8988T (cell line): Measurements from ENCODE around the gene RPP25L.

Experiments
- DNase-seq: peaks from one replicate; pipeline ENCODE4 v3.0.0; 2011

RPP25L gene

GRCh38 chr9:34610434-34611206, 1.3 kb downstream of the RPP25L start:
- DNase-seq, result no peak

- no peak for DNase-seq
Observed at GRCh38 chr9:34607331-34607730, 4.6 kb downstream of the RPP25L start.

GRCh38 chr9:34606905-34607304, 5.0 kb downstream of the RPP25L start:
- DNase-seq, result no peak

- DNase-seq, result no peak
Observed at GRCh38 chr9:34606190-34606589, 5.7 kb downstream of the RPP25L start.

- peak; percentile 84 for DNase-seq
Observed at GRCh38 chr9:34603610-34604231, 8.2 kb downstream of the RPP25L start.

- DNase-seq, result no peak
Observed at GRCh38 chr9:34601937-34602573, 9.8 kb downstream of the RPP25L start.

- DNase-seq, result no peak
Observed at GRCh38 chr9:34600908-34601307, 11.0 kb downstream of the RPP25L start.

- no peak for DNase-seq
Observed at GRCh38 chr9:34599546-34599945, 12.4 kb downstream of the RPP25L start.

- no peak for DNase-seq
Observed at GRCh38 chr9:34594177-34594576, 17.7 kb downstream of the RPP25L start.

GRCh38 chr9:34592895-34593601, 18.8 kb downstream of the RPP25L start:
- no peak for DNase-seq

- DNase-seq, result no peak
Observed at GRCh38 chr9:34591917-34592866, 19.7 kb downstream of the RPP25L start.

- DNase-seq, result peak; percentile 100
Observed at GRCh38 chr9:34591248-34591916, 20.5 kb downstream of the RPP25L start.

GRCh38 chr9:34590381-34591247, 21.3 kb downstream of the RPP25L start:
- no peak for DNase-seq

- DNase-seq, result peak; percentile 81
Observed at GRCh38 chr9:34589636-34590380, 22.1 kb downstream of the RPP25L start, which contains the start of gene CNTFR. TSS of gene CNTFR (minus strand) at chr9:34589724. CDS start at chr9:34568981, 20,743 bp downstream.

GRCh38 chr9:34588671-34589635, 22.9 kb downstream of the RPP25L start:
- DNase-seq, result no peak

- no peak for DNase-seq
Observed at GRCh38 chr9:34587271-34587670, 24.6 kb downstream of the RPP25L start.

- DNase-seq, result no peak
Observed at GRCh38 chr9:34585946-34586669, 25.8 kb downstream of the RPP25L start.

GRCh38 chr9:34584970-34585369, 26.9 kb downstream of the RPP25L start:
- no peak for DNase-seq
